GM12878 (cell line): ENCODE data around the gene AEBP2. TPM values are rescaled to one million over a fixed set of nuclear protein-coding genes. Genes with fewer than 3 reads are reported as not detected.

Experiments
- ATAC-seq: fragments of 200-7000 bp; cut with Tn5 transposase; 3 replicates; pipeline ENCODE4 v1.9.1; 2020; ENCODE audit warnings: mild to moderate bottlenecking, moderate library complexity
- BruUV-seq: library from RNA; stranded (reverse); fragments of 400-500 nt; replicated peaks from 2 replicates; lab custom pipeline; 2021; lab: Mats Ljungman, UMichigan
- CTCF ChIA-PET: fragments of 300-600 bp; sonication (Branson Sonifier 250); formaldehyde crosslinking; extraction: SDS; loops from one replicate; lab custom pipeline; 2021; ENCODE audit warnings: inconsistent platforms; lab: Yijun Ruan, JAX
- POLR2A ChIA-PET: fragments of 350-600 bp; formaldehyde crosslinking; extraction: SDS; loops from one replicate; lab custom pipeline; 2021; ENCODE audit warnings: inconsistent platforms; lab: Charles Lee
- RAD21 ChIA-PET: fragments of 300-600 bp; sonication (Branson Sonifier 250); formaldehyde crosslinking; loops from one replicate; lab custom pipeline; 2023; ENCODE audit warnings: antibody characterized with exemption; ENCODE audit not compliant: unreplicated experiment; lab: Charles Lee
- SMC1A ChIA-PET: fragments of 300-600 bp; sonication (Branson Sonifier 250); formaldehyde crosslinking; loops from one replicate; lab custom pipeline; 2023; ENCODE audit not compliant: unreplicated experiment, uncharacterized antibody; lab: Charles Lee
- DNase-seq: peaks from one replicate; pipeline ENCODE4 v3.0.0-alpha.2; 2011; ENCODE audit warnings: low read depth, low spot score
- FAIRE-seq: peaks from 3 replicates; lab custom pipeline; 2011; peaks lifted over from hg19 to GRCh38; lab: Jason Lieb, UNC
- H2AFZ ChIP-seq: 2 replicates; pipeline ENCODE4 v1.6.0; 2011; ENCODE audit warnings: low read depth, low read length, control low read depth; ENCODE audit not compliant: control insufficient read depth
- H3K27ac ChIP-seq: 2 replicates; pipeline ENCODE4 v1.5.1; 2011; ENCODE audit warnings: control low read depth; ENCODE audit not compliant: control insufficient read depth, insufficient read depth
- H3K27me3 ChIP-seq, 2 experiments: replicated peaks in 1 of 2; 2 replicates each; pipeline versions ENCODE4 v1.6.0 to v1.6.1; 2011; ENCODE audit warnings: low read length in 1 of 2; ENCODE audit not compliant: control insufficient read depth in 2 of 2, insufficient read depth in 2 of 2
- H3K36me3 ChIP-seq, 2 experiments: 2 replicates each; pipeline ENCODE4 v1.5.1; 2011; ENCODE audit warnings: low read length in 1 of 2; ENCODE audit not compliant: control insufficient read depth in 2 of 2, insufficient read depth in 2 of 2
- H3K4me1 ChIP-seq: 2 replicates; pipeline ENCODE4 v1.6.1; 2011; ENCODE audit warnings: mild to moderate bottlenecking, low read length, moderate library complexity, mixed read lengths; ENCODE audit not compliant: control insufficient read depth, insufficient read depth
- H3K4me2 ChIP-seq: 2 replicates; pipeline ENCODE4 v1.6.0; 2011; ENCODE audit warnings: control low read depth; ENCODE audit not compliant: control insufficient read depth, insufficient read depth
- H3K4me3 ChIP-seq: fragments of 200-600 bp; sonication (generic); 2 replicates; pipeline ENCODE4 v1.5.1; 2016
- H3K79me2 ChIP-seq: 2 replicates; pipeline ENCODE4 v1.6.0; 2011; ENCODE audit warnings: low read length; ENCODE audit not compliant: control insufficient read depth, insufficient read depth
- H3K9ac ChIP-seq: 2 replicates; pipeline ENCODE4 v1.8.0; 2011; ENCODE audit warnings: low read length, control low read depth, mixed read lengths; ENCODE audit not compliant: control insufficient read depth, insufficient read depth
- H3K9me3 ChIP-seq: replicated peaks from 3 replicates; pipeline ENCODE4 v1.5.1; 2011; ENCODE audit warnings: mild to moderate bottlenecking, low read length; ENCODE audit not compliant: control insufficient read depth, insufficient read depth
- H4K20me1 ChIP-seq: 2 replicates; pipeline ENCODE4 v1.6.0; 2011; ENCODE audit not compliant: control insufficient read depth, insufficient read depth
- BCL11A ChIP-seq: IDR thresholded peaks from 2 replicates; pipeline ENCODE4 v1.6.1; 2011; ENCODE audit warnings: low read depth, low read length
- CBX3 ChIP-seq: fragments of 200-600 bp; sonication (generic); IDR thresholded peaks from 2 replicates; pipeline ENCODE4 v1.6.1; 2016; ENCODE audit warnings: low read depth, borderline replicate concordance
- FOXK2 ChIP-seq: fragments of 450-650 bp; IDR thresholded peaks from 2 replicates; pipeline ENCODE4 v1.6.1; 2017; ENCODE audit warnings: mild to moderate bottlenecking, moderate library complexity
- NR2F1 ChIP-seq: fragments of 450-650 bp; conservative IDR thresholded peaks from 2 replicates; pipeline ENCODE4 v1.6.1; 2017; ENCODE audit warnings: mild to moderate bottlenecking
- RELA ChIP-seq: fragments of 450-650 bp; IDR thresholded peaks from 2 replicates; pipeline ENCODE4 v1.8.0; 2014; ENCODE audit warnings: borderline replicate concordance; ENCODE audit not compliant: partially characterized antibody
- RUNX3 ChIP-seq: IDR thresholded peaks from 2 replicates; pipeline ENCODE4 v1.6.1; 2012; ENCODE audit warnings: low read length, inconsistent platforms
- WGBS: methylation state at CpG from one replicate; pipeline ENCODE4 v1.1.6; 2016; ENCODE audit warnings: low lambda C conversion rate; ENCODE audit not compliant: insufficient replicate concordance, insufficient coverage; ENCODE audit errors: missing lambda C conversion rate; 5-methylcytosine and 5-hydroxymethylcytosine counted together
- in situ Hi-C: fragments of 300-500 bp; cut with MboI; formaldehyde crosslinking; loops from 9 replicates; pipeline ENCODE4 v1.14.3; 2018; ENCODE audit warnings: mixed read lengths
- intact Hi-C: fragments of 100-400 bp; cut with micrococcal nuclease; formaldehyde crosslinking; loops from one replicate; pipeline ENCODE4 v1.14.2; 2022; ENCODE audit not compliant: unreplicated experiment
- polyA plus RNA-seq, 11 experiments: library from polyadenylated mRNA; depleted of rRNA in 4 of 11; unstranded in 6 of 11; stranded (reverse) in 5 of 11; fragments of >200 nt; fragmentation: Nextera tagmentation in 4 of 11; fragmentation: Illumina TruSeq in 1 of 11; extraction: Ambion mirVana in 4 of 11; extraction: Trizol in 1 of 11; gene quantifications; 1 replicate in 1 of 11; 2 replicates in 10 of 11; pipeline versions ENCODE4 v1.2.1 to v1.2.3, GENCODE V29; 2011 to 2016; ENCODE audit warnings: inconsistent platforms in 2 of 11, missing spikeins in 2 of 11, low read depth in 1 of 11
- total RNA-seq, 4 experiments: library from RNA; depleted of rRNA in 3 of 4; stranded (reverse); fragments of >200 nt in 3 of 4; fragmentation: Illumina TruSeq in 1 of 4; extraction: Trizol in 1 of 4; gene quantifications; 2 replicates each; pipeline versions ENCODE4 v1.2.1 to v1.2.3, GENCODE V29; 2013 to 2021
- TF ChIP-seq, protein P1 (sequence below): IDR thresholded peaks from 2 replicates; pipeline ENCODE4 v1.6.1; 2012; ENCODE audit warnings: improper control_type of control experiment, low read depth, low read length; ENCODE audit not compliant: insufficient replicate concordance
- TF ChIP-seq, protein P2 (sequence below): fragments of 450-650 bp; IDR thresholded peaks from 2 replicates; pipeline ENCODE4 v1.6.1; 2016; ENCODE audit warnings: mild to moderate bottlenecking

AEBP2 gene
- total and polyA plus RNA-seq, 10 of the 15 experiments (the other 5 are each of a cell fraction or from before 2014, with no cell fraction given): 17.6 to 126 (median 44.8) TPM

DNA sequence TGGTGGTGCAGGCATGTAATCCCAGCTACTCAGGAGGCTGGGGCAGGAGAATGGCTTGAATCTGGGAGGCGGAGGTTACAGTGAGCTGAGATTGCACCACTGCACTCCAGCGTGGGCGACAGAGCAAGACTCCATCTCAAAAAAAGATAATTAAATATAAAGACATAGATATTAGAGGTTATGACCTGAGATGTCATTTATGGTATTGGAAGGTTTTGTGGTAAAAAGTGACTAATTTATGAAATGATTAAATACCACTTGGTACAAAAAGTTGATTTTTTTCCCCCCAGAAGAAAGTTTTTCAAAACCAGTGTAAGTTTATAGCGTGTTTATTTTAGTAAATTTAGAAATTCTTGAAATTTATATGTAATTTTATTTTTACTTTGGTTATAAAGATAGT lies 4.3 kb downstream of the AEBP2 start:
- FAIRE-seq (no peak), DNase-seq (no peak), ATAC-seq (no peak)
- peaks cover 8% of the 10 kb centered on the region; the same call in 2 of the 3 replicates for H3K9me3 ChIP-seq
- H4K20me1 ChIP-seq: peaks cover 3% of the 10 kb centered on the region; the same call in 1 of the 2 replicates
- H2AFZ ChIP-seq: no peak overlapping the region
- ChIA-PET SMC1A (interaction anchor here (0.8 to 1.3 kb wide), 5 partner anchors 12 to 72 kb away, joined by 3 to 6 read pairs (median 4); no protein-coding TSS in a partner anchor), CTCF (interaction anchor here (0.9 to 1.5 kb wide), 2 partner anchors 14 to 126 kb away, joined by 3 to 8 read pairs; no protein-coding TSS in a partner anchor), RAD21 (interaction anchor here (1.3 kb wide), 1 partner anchor 15 kb away, joined by 5 read pairs; no protein-coding TSS in a partner anchor), POLR2A (interaction anchor here (0.5 to 1.2 kb wide), 2 partner anchors 17 to 742 kb away, joined by 3 to 4 read pairs; no protein-coding TSS in a partner anchor)
- no peak overlapping the region for H3K27ac ChIP-seq
- H3K4me3 ChIP-seq: 0 out of 2 replicates have a peak overlapping the region, but pooled peaks have one; percentile 85
- intact Hi-C loops (loop anchor here (2.0 kb wide), 1 partner anchor 39 kb away; no protein-coding TSS in a partner anchor), in situ Hi-C loops (no loop called here)
- H3K79me2 ChIP-seq: peaks cover 84% of the 10 kb centered on the region
- WGBS: 64% methylated on average over 4 of the region's 4 CpGs
- H3K9ac ChIP-seq: no peak overlapping the region
- 0 out of 2 replicates have a peak overlapping the region, but pooled peaks have one; percentile 10 for H3K4me2 ChIP-seq
- no peaks in the 10 kb centered on the region for H3K27me3 ChIP-seq
- H3K4me1 ChIP-seq: no peaks in the 10 kb centered on the region
- peaks cover 0 to 3% of the 10 kb centered on the region in 2 experiments; a peak in 2 of 4 replicates for H3K36me3 ChIP-seq
- TF ChIP-seq CBX3 (no peak), RUNX3 (peak; percentile 53; the same call in 1 of the 2 replicates), NR2F1 (peak; percentile 88), BCL11A (peak; percentile 15; the same call in 1 of the 2 replicates), RELA (no peak), FOXK2 (no peak)
- TF ChIP-seq, protein P1, sequence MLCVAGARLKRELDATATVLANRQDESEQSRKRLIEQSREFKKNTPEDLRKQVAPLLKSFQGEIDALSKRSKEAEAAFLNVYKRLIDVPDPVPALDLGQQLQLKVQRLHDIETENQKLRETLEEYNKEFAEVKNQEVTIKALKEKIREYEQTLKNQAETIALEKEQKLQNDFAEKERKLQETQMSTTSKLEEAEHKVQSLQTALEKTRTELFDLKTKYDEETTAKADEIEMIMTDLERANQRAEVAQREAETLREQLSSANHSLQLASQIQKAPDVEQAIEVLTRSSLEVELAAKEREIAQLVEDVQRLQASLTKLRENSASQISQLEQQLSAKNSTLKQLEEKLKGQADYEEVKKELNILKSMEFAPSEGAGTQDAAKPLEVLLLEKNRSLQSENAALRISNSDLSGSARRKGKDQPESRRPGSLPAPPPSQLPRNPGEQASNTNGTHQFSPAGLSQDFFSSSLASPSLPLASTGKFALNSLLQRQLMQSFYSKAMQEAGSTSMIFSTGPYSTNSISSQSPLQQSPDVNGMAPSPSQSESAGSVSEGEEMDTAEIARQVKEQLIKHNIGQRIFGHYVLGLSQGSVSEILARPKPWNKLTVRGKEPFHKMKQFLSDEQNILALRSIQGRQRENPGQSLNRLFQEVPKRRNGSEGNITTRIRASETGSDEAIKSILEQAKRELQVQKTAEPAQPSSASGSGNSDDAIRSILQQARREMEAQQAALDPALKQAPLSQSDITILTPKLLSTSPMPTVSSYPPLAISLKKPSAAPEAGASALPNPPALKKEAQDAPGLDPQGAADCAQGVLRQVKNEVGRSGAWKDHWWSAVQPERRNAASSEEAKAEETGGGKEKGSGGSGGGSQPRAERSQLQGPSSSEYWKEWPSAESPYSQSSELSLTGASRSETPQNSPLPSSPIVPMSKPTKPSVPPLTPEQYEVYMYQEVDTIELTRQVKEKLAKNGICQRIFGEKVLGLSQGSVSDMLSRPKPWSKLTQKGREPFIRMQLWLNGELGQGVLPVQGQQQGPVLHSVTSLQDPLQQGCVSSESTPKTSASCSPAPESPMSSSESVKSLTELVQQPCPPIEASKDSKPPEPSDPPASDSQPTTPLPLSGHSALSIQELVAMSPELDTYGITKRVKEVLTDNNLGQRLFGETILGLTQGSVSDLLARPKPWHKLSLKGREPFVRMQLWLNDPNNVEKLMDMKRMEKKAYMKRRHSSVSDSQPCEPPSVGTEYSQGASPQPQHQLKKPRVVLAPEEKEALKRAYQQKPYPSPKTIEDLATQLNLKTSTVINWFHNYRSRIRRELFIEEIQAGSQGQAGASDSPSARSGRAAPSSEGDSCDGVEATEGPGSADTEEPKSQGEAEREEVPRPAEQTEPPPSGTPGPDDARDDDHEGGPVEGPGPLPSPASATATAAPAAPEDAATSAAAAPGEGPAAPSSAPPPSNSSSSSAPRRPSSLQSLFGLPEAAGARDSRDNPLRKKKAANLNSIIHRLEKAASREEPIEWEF: no peak
- TF ChIP-seq, protein P2, sequence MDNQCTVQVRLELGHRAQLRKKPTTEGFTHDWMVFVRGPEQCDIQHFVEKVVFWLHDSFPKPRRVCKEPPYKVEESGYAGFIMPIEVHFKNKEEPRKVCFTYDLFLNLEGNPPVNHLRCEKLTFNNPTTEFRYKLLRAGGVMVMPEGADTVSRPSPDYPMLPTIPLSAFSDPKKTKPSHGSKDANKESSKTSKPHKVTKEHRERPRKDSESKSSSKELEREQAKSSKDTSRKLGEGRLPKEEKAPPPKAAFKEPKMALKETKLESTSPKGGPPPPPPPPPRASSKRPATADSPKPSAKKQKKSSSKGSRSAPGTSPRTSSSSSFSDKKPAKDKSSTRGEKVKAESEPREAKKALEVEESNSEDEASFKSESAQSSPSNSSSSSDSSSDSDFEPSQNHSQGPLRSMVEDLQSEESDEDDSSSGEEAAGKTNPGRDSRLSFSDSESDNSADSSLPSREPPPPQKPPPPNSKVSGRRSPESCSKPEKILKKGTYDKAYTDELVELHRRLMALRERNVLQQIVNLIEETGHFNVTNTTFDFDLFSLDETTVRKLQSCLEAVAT: no peak
- no TSS peak for BruUV-seq
